SW480 (cell line): ENCODE results near the gene LTBP2.
"Not testable (repeated sequence)": the region's sequence is repeated elsewhere in the genome, so short reads cannot be mapped to it uniquely, and the experiment has no call there.

Experiments used
- DNase-seq: peaks from one replicate; pipeline ENCODE4 v3.0.0-alpha.2; 2016; ENCODE audit warnings: low spot score

Gene LTBP2

DNA sequence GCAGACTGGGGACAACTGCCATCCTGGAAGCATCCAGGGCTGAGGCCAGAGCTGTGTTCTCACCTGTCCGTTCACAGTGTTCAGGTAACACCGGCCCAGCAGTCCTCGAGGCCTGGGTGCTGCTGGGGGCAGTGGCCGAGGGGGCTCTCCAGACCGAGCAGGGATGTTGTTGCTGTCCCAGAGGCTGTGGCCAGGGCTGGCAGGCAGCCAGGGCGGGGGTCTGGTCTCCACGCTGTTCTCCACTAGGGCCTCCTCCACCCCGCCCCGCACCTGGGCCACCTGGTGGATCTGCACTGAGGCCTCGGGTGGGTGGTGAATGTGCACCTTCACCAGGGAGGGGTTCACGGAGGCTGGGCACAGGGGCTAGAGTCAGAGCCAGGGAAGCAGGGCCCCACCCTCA lies 61.0 kb downstream of the LTBP2 start:
- no peak for DNase-seq

DNA sequence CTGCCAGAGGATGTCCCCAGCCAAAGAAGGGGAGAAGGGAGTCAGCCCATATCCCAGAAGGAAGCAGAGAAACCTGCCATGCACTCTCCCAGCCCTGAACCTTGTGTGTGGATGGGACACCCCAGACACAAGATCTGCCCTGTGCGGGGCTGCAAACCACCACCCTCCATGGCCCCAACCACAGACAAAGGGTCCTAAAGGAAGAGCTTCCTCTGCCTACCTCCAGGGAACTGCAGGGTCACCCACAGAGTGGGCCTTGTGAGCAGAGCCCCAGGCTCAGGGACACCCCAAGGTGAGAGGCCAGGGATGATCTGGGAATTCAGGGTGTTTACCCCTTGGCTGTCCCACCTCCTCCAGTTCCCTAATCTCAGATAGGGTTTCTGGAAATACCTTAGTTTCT lies 62.0 kb downstream of the LTBP2 start:
- no peak for DNase-seq

DNA sequence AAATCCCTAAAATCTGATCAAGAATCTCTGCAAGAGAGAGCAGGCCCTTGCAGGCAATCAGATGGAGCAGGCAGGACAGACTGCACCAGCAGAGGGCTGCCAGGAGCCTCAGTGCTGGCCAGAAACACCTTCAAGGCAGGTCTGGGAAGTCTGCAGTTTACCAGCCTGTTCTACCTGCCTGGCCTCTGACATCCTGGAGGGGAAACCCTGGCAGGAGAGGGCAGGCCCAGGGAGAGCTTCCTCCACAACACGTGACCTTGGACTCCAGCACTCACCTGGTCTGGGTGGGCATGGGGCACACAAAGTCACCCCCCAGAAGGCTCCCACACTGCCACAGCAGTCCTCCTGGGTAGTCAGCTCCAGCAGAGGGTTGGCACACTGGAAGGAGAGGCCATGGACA lies 62.4 kb downstream of the LTBP2 start:
- no peak for DNase-seq

DNA sequence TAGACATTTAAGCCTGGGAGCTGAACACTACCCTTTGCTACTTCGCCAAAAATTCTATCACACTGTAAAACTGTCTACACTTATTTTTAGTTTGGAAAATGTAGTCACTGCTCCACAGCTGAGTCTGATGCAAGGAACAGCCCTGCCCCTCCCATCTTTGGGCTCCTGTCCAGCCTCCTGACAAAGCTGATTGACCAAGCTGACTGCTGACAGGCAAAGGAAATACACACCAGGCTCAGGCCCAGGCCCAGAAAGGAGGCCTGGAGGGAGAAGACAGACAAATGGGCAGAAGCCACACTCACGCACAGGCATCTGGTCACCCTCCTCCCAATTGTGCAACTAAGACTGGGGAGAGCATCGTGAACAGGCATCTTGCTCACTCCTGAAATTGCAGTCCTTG lies 63.2 kb downstream of the LTBP2 start:
- DNase-seq = no peak

DNA sequence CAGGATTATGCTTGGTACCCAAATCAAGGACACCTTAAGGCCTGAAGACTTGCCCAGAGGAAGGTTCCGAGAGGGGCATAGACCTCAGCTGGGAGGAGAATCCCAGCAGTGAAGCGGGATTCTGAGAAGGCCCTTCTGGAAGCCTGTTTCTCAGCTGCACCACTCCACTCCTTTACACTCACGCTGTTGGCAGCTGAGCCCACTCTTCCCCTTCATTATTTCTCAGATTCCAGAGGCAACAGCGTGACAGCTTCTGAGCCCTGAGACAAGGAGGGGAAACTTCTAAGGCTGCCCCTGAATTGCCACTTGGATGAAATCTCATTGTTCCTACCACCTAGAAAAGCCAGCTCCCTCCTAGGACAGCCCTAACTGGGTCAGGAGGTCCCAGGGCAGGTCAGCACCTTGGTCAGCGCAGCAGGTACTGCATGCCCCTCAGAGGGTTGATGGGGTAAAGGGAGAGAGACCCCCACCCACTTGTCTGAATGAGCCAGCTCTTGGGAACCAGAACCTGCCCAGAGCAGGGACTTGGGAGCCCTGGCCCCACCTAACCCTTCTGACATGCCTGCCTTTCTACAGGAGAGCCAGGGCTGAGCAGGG lies 64.6 kb downstream of the LTBP2 start:
- no peak for DNase-seq

DNA sequence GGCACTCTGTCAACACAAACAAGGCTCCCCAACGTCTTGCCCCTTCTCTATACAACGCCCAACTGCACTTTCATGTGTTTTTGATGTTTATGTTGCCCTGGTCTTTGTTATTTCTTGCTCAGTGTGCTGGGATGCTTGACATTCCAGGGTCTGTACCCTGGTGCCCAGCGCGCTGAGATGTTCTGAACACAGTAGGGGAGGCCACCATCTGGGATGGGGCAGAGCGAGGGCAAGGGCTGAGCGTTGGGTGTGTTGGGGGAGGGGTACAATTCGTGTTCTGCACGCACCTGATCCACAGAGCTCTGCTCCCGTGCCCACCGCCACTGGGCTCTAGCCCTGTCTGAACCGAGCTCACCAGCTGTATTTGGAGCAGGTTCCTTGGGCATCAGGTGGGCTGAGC lies 65.6 kb downstream of the LTBP2 start:
- no peak for DNase-seq

DNA sequence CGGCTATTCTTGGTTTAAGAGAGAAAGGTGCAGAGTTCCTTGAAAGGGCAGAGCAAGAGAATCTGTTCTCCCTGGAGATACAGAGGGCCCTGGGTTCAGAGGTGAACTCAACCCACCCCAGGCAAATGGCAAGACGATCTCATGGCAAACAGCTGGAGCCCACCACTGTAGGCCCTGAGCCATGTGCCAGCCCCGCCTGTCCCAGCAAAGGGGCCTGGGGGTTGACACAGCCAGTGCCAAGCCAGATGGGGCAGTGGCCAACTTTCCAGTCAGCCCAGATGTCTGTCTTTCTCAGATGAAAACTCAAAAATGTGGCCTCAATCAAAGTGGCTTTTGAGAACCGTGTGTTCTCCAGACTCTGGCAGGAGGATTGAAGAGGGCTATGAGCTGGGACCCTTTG lies 66.7 kb downstream of the LTBP2 start:
- no peak for DNase-seq

DNA sequence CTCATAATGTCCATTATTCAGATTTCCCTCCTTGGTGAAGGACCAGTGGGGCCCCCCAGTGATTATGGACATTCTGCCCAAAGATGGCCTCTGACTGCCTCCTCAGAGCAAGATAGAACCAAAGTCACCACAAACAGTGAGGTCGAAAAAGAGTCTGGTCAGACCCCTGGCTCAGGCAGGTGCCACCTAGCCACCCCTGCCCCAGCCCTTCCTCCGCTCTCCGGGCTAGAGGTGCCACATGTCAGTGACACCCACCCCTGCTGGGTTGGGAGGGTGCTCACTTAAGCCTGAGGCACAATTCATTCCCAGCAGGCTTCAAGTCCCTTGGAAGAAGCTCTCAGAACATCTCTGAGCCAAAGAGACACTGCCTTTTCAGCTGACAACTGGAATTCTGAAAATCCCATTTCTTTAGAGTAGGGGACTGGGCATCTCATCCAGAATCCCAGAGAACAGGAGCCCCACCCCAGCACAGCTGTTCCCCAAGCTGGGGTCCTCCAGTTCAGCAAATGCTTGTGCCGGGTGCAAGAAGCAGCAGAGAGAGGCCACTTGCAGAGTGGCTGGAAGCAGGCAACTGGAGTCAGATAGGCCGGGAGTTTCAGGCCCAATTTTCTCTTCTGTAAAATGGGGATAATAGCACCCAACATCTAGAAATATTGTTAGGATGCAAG lies 68.1 kb downstream of the LTBP2 start:
- DNase-seq = no peak

DNA sequence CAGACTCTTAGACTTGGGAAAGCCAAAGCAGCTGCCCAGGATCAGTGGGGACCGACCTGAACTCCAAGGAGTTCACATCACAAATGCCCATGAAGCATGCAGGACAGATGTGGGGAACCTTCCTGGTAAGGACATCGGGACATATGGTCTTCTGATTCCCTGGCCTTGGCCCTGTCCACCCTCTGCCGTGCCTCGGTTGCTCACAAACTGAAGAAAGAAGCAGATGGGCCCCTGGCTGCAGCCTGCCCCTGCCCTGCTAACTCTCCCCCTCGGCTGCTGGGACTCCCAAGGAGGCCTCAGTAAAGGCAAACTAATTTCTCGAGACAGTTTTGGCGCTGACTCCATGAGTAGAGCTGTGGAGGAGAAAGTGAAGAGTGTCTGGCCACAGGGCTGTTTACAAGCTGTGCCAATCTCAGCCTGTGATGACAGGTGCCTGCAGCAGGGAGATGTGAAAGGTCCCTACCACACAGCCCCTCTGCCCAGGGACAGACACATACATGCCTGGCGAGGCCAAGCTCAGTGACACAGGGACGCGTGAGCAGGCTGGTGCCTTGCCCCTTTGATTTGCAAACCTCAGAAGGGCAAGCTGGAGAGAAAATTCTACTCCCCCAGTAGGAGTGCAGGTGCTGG lies 69.9 kb downstream of the LTBP2 start:
- no peak for DNase-seq

DNA sequence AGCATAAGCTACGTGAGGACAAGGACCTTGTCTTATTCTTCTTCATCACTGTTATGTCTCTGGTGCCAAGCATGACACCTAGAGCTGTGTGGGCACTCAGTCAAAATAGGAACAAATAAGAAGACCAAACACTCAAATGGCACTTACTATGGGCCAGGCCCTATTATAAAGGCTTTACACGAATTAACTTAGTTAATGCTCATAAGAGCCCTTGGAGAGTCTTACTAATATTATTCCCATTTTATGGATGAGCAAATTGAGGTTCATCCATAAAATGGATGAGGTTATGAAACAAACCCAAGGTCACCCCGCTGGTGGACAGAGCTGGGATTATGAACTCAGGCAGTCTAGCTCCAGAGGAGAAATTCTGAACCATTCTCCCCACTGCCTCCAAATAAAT lies 70.8 kb downstream of the LTBP2 start:
- DNase-seq = no peak

DNA sequence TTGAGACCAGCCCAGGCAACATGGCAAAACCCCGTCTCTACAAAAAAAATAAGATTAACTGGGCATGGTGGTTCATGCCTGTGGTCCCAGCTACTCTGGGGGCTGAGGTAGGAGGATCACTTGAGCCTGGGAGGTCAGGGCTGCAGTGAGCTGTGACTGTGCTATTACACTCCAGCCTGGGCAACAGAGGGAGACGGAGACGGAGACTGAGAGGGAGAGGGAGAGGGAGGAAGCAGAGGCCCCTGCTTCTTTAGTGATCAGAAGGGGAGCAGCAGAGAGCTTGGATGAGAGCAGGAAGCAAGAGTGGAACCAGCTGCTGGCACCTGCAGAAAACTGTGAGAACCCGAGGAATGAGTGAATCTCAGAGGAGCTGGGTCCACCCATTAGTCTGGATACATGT lies 72.5 kb downstream of the LTBP2 start:
- no peak for DNase-seq

DNA sequence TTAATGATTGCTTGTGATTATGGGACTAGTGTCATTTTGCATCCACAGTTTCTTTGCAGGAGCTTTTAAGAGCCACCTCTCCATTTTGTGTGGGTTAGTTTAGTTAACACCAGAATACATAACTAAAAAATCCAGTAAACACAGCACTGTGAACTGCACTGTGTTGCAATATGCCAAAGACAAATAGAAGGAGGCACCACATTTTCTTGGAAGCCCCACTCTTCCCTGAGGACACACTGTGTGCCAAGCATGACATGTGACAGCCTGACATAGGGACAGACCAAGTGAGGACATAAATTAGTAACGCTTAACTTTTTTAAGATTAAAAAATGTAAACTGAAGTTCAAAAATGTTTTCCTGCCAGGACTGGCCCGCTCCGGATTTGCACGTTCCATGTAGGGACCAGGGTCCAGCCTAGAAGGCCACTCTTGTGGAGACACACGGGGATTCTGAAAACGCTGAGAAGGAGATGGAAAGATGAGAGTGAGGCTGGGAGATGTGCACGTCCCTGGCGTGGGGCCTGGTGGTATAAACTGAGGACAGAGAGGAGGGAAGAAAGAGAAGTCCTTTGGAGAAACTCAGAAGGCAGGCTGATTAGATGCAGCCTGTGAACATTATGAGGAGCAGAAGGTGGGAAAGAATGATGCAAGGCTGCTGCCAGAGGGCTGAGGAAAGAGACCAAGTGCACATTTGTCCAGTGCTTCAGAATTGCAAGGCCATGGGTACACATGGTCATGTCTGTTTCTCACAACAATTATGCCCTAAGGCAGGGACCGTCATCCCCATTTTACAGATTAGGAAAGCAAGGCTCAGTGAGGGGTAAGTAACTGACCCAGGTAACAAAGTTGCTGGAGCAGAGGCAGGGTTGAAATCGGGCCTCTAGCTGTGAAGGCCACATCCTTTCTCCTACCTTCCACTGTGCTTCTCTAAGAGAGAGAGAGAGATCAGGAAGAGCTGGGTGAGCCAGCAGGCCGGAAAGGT lies 73.3 kb downstream of the LTBP2 start:
- no peak for DNase-seq

DNA sequence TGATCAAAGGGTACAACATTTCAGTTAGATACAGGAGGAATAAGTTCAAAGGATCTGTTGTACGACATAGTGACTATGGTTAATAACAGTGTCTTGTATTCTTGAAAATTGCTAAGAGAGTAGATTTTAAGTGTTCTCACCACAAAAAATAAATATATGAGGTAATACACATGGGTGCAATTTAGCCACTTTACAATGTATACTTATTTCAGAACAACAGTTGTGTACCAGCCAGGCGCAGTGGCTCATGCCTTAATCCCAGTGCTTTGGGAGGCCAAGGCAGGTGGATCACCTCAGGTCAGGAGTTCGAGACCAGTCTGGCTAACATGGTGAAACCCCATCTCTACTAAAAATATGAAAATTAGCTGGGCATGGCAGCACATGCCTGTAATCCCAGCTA lies 75.7 kb downstream of the LTBP2 start:
- not testable (repeated sequence) for DNase-seq

DNA sequence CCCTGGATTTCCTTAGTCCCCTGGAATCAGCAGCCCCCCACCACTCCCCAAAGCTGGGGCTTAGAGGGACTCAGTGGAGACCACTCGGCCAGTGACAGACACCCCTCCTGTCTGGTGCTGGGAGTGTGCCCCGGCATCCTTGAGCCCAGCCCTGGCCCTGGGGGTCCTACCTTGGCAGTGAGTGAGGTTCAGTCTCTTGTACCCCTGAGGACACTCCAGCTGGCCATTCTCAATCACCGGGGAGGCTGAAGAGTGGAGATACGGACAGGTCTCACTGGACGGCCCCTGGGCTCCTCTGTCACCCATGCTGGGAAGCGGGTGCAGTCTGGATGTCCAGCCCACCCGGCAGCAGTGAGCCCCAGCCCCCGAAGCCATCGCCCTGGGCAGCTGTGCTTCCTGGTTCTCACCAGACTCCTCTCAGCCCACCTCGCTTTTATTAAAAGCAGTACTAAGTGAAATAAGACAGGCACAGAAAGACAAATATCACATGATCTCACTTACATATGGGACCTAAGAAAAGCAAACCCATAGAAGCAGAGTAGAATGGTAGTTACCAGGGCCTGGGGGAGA lies 76.2 kb downstream of the LTBP2 start:
- no peak for DNase-seq

DNA sequence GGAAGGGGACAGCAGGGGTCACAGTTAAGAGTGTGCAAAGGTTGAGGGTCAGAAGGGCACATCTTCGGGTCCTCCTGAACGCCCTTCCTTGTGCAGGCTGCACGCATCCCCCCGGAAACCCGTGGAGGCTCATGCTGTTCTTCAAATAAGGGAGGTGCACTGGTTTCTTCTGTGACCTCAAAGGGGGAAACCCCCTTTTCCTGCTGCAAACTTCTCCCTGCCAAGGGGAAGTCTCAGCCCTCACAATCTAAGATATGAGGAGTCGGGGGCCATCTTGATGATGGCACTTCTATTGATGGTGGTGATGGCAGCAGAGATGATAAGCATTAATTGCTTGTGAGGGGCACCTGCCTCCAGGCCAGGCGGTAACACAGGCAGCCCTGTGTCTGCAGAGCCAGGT lies 78.5 kb downstream of the LTBP2 start:
- DNase-seq = no peak

DNA sequence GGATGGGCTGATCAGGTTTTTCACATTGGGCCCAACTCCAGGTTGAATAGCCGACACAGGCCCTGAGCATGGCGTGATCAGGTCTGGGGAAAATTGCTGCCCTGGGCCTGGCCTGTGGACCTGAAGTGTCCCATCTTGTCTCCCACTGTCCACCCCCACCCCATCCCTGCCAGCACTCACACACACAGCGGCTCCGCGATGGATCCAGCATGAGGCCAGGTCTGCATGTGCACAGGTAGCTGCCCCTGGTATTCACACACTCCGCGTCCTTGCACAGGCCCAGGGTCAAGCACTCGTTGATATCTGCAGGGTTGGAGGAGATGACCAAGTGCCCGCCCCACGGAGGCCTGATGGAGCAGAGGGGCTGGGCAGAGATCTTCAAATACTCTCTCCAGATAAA lies 79.8 kb downstream of the LTBP2 start:
- DNase-seq = no peak

DNA sequence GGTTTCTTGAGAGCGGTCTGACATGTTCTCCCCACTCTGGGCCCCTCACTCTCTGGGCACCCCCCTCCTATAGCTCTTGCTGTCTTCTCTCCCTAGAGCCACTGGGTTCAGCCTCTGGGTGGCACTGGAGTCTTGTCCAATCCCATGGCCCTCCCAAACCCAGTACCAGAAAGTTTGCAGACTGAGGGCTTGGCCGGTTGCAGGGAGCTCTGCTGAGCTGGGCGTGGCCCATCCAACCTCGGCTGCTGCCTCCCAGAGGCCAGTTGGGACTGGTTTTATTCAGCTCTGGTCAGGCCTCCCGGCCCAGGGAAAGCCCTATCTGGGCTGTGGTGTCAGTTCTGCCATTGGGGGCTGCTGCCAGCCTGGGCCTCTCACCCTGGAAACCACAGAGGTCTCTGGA lies 80.6 kb downstream of the LTBP2 start:
- DNase-seq = peak; percentile 54

DNA sequence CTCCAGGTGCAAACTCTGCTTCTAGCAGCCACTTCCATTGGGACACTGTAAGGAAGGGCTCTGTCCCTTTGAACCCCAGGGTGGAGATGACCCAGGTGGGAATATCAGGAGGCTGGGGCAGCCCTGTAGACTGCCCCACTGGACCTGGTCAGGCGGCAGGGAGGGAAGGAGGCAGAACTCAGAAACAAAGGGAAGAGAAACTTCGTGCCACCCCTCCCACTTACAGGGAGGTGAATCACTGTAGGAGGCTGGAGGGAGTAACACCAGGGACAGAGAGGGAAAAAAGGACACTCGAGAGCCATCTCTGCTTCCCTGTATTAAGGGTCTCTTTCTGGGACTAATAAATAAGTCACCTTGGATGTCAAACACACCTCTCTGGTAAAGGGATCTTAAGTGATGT lies 81.0 kb downstream of the LTBP2 start:
- DNase-seq = no peak

DNA sequence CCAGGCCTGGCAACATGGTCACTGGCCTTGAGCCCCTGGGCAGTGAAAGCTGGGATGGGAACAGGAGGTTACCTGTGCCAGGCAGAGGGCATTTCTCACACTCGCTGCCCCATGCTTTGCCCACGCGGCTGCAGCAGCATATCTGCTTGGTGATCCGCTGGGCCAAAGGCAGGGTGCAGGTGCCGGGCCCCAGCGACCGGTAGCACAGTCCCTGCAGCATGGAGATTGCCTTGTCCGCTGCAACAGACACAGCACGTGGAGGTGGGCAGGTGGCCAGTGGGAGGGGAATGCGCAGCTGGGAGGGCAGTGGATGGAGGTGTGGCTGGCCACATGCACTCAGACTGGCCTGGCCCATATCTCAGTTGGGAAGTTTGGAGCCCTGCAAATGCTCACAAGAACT lies 83.2 kb downstream of the LTBP2 start:
- no peak for DNase-seq

DNA sequence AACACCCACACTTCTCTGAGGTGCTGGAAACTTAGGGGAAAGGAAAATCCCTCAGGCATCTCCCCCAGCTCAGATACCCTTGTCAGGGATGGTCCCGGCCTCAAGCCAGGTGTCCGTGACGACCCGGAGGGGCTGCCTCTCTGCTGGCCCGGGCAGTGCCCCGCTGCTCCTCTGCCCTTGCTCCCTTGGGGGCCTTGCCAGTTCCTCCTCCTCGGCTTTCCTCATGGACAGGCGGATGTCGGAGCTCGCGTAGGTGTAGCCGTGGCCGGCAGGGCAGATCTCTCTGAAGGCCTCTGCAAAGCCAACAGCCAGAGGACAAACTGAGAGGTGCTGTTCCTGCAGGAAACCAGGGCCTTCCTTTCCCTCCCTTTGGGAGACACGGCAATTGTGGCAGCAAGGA lies 83.6 kb downstream of the LTBP2 start:
- DNase-seq = no peak

DNA sequence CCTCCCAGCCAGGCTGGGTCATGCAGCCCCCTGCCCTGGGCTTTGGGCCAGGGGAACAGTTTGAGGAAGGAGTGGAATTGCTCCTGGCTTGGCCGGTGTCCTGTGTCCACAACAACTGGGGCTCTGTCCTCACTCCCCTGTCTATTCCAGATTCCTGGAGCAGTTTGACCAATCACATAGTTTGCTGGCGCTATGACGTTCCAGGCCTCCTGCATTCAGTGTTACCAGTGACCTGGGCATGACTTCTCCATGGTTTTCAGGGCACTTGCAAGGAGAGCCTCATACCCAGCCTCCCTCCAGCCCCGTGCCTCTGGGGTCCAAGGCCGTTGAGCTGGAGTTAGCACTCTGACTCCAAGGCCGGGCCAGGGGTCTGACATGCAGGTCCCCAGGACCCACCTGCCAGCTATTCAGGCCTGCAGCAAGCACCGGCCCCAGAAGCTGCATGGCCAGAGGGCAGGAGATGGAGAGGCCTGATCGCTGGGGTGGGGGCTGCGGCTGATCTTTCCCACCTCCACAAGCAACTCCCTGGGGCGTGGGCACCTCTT lies 84.2 kb downstream of the LTBP2 start:
- no peak for DNase-seq
